Measurements from ENCODE around the gene MAP6.

Gene MAP6

GRCh38 chr11:75542088-75542438 lies 126.8 kb downstream of the MAP6 start:
- TF ChIP-seq ZC3H10 (CRISPR knock-in tag; IDR thresholded peaks at IDR 0.05) (no peak), SNAI2 (CRISPR knock-in tag; IDR thresholded peaks at IDR 0.05) (no peak), ZFP3 (CRISPR knock-in tag; IDR thresholded peaks at IDR 0.05) (no peak), CSRNP3 (CRISPR knock-in tag; IDR thresholded peaks at IDR 0.05) (no peak)
- ATAC-seq, result no peak

- ATAC-seq, result no peak
Observed at GRCh38 chr11:75541193-75542087, 127.4 kb downstream of the MAP6 start.

More at GRCh38 chr11:75541193-75542087, 127.4 kb downstream of the MAP6 start:
- TF ChIP-seq POU6F1 (CRISPR knock-in tag; IDR thresholded peaks at IDR 0.05; ENCODE audit: borderline replicate concordance, low read depth) (no peak), ZC3H10 (CRISPR knock-in tag; IDR thresholded peaks at IDR 0.05) (no peak), ZNF8 (CRISPR knock-in tag; IDR thresholded peaks at IDR 0.05) (no peak), TCF4 (CRISPR knock-in tag; IDR thresholded peaks at IDR 0.05; ENCODE audit: borderline replicate concordance) (no peak), SNAI2 (CRISPR knock-in tag; IDR thresholded peaks at IDR 0.05) (no peak), CSRNP3 (CRISPR knock-in tag; IDR thresholded peaks at IDR 0.05) (no peak), ISL1 (CRISPR knock-in tag; IDR thresholded peaks at IDR 0.05) (no peak), BACH2 (CRISPR knock-in tag; IDR thresholded peaks at IDR 0.05; ENCODE audit: borderline replicate concordance) (no peak), TSHZ2 (CRISPR knock-in tag; IDR thresholded peaks at IDR 0.05) (no peak), PATZ1 (CRISPR knock-in tag; IDR thresholded peaks at IDR 0.05; ENCODE audit: borderline replicate concordance) (no peak), TOX (CRISPR knock-in tag; IDR thresholded peaks at IDR 0.05; ENCODE audit: borderline replicate concordance) (no peak), ZNF565 (CRISPR knock-in tag; conservative IDR thresholded peaks at IDR 0.05; ENCODE audit: low read depth) (no peak), CSDC2 (CRISPR knock-in tag; IDR thresholded peaks at IDR 0.05) (no peak), GLIS3 (CRISPR knock-in tag; IDR thresholded peaks at IDR 0.05) (no peak), OSR1 (CRISPR knock-in tag; IDR thresholded peaks at IDR 0.05) (no peak), PPARA (CRISPR knock-in tag; IDR thresholded peaks at IDR 0.05; ENCODE audit: borderline replicate concordance) (no peak), CREB5 (CRISPR knock-in tag; IDR thresholded peaks at IDR 0.05; ENCODE audit: low read depth) (no peak)

Measured in SK-N-SH treated with all-trans-retinoic acid at 6 μM for 48 hours (cell line).